ENCODE results near the gene IQCH. TPM values are rescaled to one million over a fixed set of nuclear protein-coding genes. Genes with fewer than 3 reads are reported as not detected.

The IQCH gene
- 2.5 and 2.8 TPM in 2 replicates for total RNA-seq (2012; rRNA removed)
- polyA plus RNA-seq (2012; rRNA removed), result 0.42 and 0.60 TPM in 2 replicates
- polyA plus RNA-seq (2012; cell fraction: cytosol; rRNA removed), result 0.12 and 0.66 TPM in 2 replicates
- 0.08 and 0.88 TPM in 2 replicates for polyA plus RNA-seq (2012; cell fraction: nucleus; rRNA removed; ENCODE audit: low replicate concordance)
- Bru-seq, nascent RNA, result percentile 33 among the genes with signal in this experiment
- BruChase-seq, experiment 1, labeled RNA remaining after a 6-hour chase, result percentile 34 among the genes with signal in this experiment
- BruChase-seq, experiment 2, labeled RNA remaining after a 2-hour chase, result percentile 34 among the genes with signal in this experiment
- long read RNA-seq, partial matches to known transcripts, result 1 of 2 reads
- long read RNA-seq, other reads (novel, unspliced or antisense), result 1 of 2 reads

GRCh38 chr15:67254238-67255175, at the start of gene IQCH, which contains the start of gene AAGAB:
Gene IQCH (plus strand): TSS chr15:67254786. CDS start chr15:67254897, 111 bp downstream.
Gene AAGAB (minus strand): TSS chr15:67254661. CDS start chr15:67254631, 30 bp downstream.
- peak within 1 kb of the TSS; percentile 92 for H3K9ac ChIP-seq (ENCODE audit: low read depth, low read length)
- no peaks in the 10 kb centered on the region for H3K9me3 ChIP-seq (ENCODE audit: control insufficient read depth, insufficient read depth, low read length)
- H3K4me1 ChIP-seq (ENCODE audit: control insufficient read depth, insufficient read depth, low read length), result peaks cover 2% of the 10 kb centered on the region; the same call in 1 of the 2 replicates
- peak within 1 kb of the TSS; percentile 97 for H3K4me2 ChIP-seq (ENCODE audit: low read depth, low read length)
- peak within 1 kb of the TSS; percentile 68 for H2AK9ac ChIP-seq (replicated peaks; ENCODE audit: low read depth, low read length, poor library complexity)
- TSS peak; percentile 70 for BruUV-seq (replicated peaks)
- H2BK20ac ChIP-seq (ENCODE audit: low read depth, low read length), result 0 out of 2 replicates have a peak within 1 kb of the TSS, but pooled peaks have one; percentile 14
- WGBS, 2 experiments (ENCODE audit: extremely low coverage in 2 of 2, insufficient read length in 1 of 2), result 2% methylated on average over 45 of the region's 76 CpGs; no CpG with 5 or more reads in 1 of the 2 experiments
- peak within 1 kb of the TSS; percentile 78 for H3K14ac ChIP-seq (replicated peaks; ENCODE audit: low read depth, low read length)
- H3K36me3 ChIP-seq (ENCODE audit: control insufficient read depth, insufficient read depth, low read length), result no peaks in the 10 kb centered on the region
- DNase-seq (peak; percentile 98), ATAC-seq (ENCODE audit: low read depth) (peak; percentile 100)
- peak within 1 kb of the TSS; percentile 35 for H3K18ac ChIP-seq (ENCODE audit: low read depth, low read length)
- dilution Hi-C loops (cut with HindIII; ENCODE audit: low sequenced_read_pairs, unreplicated experiment) (no loop called here), intact Hi-C loops (cut with micrococcal nuclease) (loop anchor here (2.0 to 5.0 kb wide), 2 partner anchors 42 to 308 kb away; no protein-coding TSS in a partner anchor), in situ Hi-C loops (cut with MboI; ENCODE audit: low sequenced_read_pairs) (no loop called here)
- peak within 1 kb of the TSS; percentile 5 for H2AK5ac ChIP-seq (ENCODE audit: low read depth, low read length)
- peak within 1 kb of the TSS; percentile 58 to 79 for H4K8ac ChIP-seq (ENCODE audit: low read depth in 2 of 2, low read length in 2 of 2)
- POLR2A ChIA-PET (ENCODE audit: unreplicated experiment), result no interaction called here
- H3K27ac ChIP-seq (ENCODE audit: insufficient read depth, low read length), result peak within 1 kb of the TSS; percentile 83
- peak within 1 kb of the TSS; percentile 61 for H3K4ac ChIP-seq (ENCODE audit: low read depth, low read length)
- CTCF ChIA-PET, result no interaction called here
- peak within 1 kb of the TSS; percentile 72 for H3K56ac ChIP-seq (ENCODE audit: extremely low read depth, insufficient read depth, low read length)
- peak within 1 kb of the TSS; percentile 43; the same call in 1 of the 2 replicates for H2BK120ac ChIP-seq (ENCODE audit: low read depth, low read length)
- H2BK15ac ChIP-seq (ENCODE audit: low read depth, low read length), result peak within 1 kb of the TSS; percentile 46; the same call in 1 of the 3 replicates
- peak within 1 kb of the TSS; percentile 98 for H2AFZ ChIP-seq (replicated peaks; ENCODE audit: low read length, poor library complexity)
- peak within 1 kb of the TSS; percentile 75 for H2BK5ac ChIP-seq (ENCODE audit: low read depth, low read length, poor library complexity, severe bottlenecking)
- H3K4me3 ChIP-seq (ENCODE audit: insufficient read depth, low read depth, low read length), result peak within 1 kb of the TSS; percentile 57
- peaks cover 9 to 44% of the 10 kb centered on the region in 2 experiments for H3K79me1 ChIP-seq (ENCODE audit: low read depth in 1 of 2, low read length in 2 of 2)
- 0 out of 2 replicates have a peak, but pooled peaks cover 4% of the 10 kb centered on the region for H3K9me1 ChIP-seq (ENCODE audit: insufficient read depth, low read length)
- peaks cover 4% of the 10 kb centered on the region; the same call in 1 of the 2 replicates for H4K20me1 ChIP-seq (ENCODE audit: insufficient read depth, low read length)
- H4K5ac ChIP-seq (ENCODE audit: low read depth, low read length), result peak within 1 kb of the TSS; percentile 43; the same call in 1 of the 2 replicates
- peak within 1 kb of the TSS; percentile 63 for H4K91ac ChIP-seq (ENCODE audit: insufficient read depth, low read depth, low read length)
- peak within 1 kb of the TSS; percentile 63 for H3K23ac ChIP-seq (ENCODE audit: low read depth, low read length)
- no peaks in the 10 kb centered on the region for H3K27me3 ChIP-seq (ENCODE audit: control insufficient read depth, insufficient read depth, low read length)
- no peak for TF ChIP-seq NFE2L2 (IDR thresholded peaks at IDR 0.05; ENCODE audit: low read depth, low read length)
- TF ChIP-seq CHD1 (IDR thresholded peaks at IDR 0.05; ENCODE audit: low read depth, low read length), result peak; percentile 100; the same call in 1 of the 2 replicates
- 0 out of 2 replicates have a peak, but pooled peaks have one; percentile 45 for TF ChIP-seq MXI1 (IDR thresholded peaks at IDR 0.05; ENCODE audit: borderline replicate concordance, low read depth, low read length)
- peak; percentile 100 for TF ChIP-seq BHLHE40 (IDR thresholded peaks at IDR 0.05; ENCODE audit: low read depth, low read length)
- peak; percentile 38; the same call in 1 of the 2 replicates for TF ChIP-seq USF2 (IDR thresholded peaks at IDR 0.05; ENCODE audit: low read depth, low read length)
- TF ChIP-seq SMC3 (IDR thresholded peaks at IDR 0.05; ENCODE audit: low read depth, low read length), result no peak; the same call in 1 of the 2 replicates
- TF ChIP-seq RFX5 (IDR thresholded peaks at IDR 0.05; ENCODE audit: low read depth, low read length), result peak; percentile 64; the same call in 1 of the 2 replicates
- TF ChIP-seq CEBPB (IDR thresholded peaks at IDR 0.05; ENCODE audit: low read depth, low read length), result peak; percentile 28; the same call in 1 of the 2 replicates
- TF ChIP-seq MAZ (IDR thresholded peaks at IDR 0.05; ENCODE audit: borderline replicate concordance, low read depth, low read length), result peak; percentile 66; the same call in 1 of the 2 replicates
- TF ChIP-seq, protein P1, sequence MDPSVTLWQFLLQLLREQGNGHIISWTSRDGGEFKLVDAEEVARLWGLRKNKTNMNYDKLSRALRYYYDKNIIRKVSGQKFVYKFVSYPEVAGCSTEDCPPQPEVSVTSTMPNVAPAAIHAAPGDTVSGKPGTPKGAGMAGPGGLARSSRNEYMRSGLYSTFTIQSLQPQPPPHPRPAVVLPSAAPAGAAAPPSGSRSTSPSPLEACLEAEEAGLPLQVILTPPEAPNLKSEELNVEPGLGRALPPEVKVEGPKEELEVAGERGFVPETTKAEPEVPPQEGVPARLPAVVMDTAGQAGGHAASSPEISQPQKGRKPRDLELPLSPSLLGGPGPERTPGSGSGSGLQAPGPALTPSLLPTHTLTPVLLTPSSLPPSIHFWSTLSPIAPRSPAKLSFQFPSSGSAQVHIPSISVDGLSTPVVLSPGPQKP (IDR thresholded peaks at IDR 0.05; ENCODE audit: borderline replicate concordance, low read depth, low read length), result 0 out of 2 replicates have a peak, but pooled peaks have one; percentile 19
- TF ChIP-seq RAD21 (IDR thresholded peaks at IDR 0.05; ENCODE audit: low read length), result no peak
- peak; percentile 63 for TF ChIP-seq FOS (IDR thresholded peaks at IDR 0.05; ENCODE audit: low read depth, low read length)
